Gastrocnemius medialis (tissue), 4 donors: ENCODE results near the gene NDUFA13. TPM values are rescaled to one million over a fixed set of nuclear protein-coding genes. Genes with fewer than 3 reads are reported as not detected.

ENCODE experiments used
- ATAC-seq, 2 donors: fragments of 150-250 bp; one replicate each; pipeline ENCODE4 v1.9.1; 2016
- DNase-seq, 2 donors: peaks; one replicate each; pipeline ENCODE4 v3.0.0-alpha.2; 2019
- H3K27ac ChIP-seq, 4 donors: fragments of 200-600 bp; sonication (generic); 1 replicate in 1 of 4; 2 replicates in 3 of 4; pipeline ENCODE4 v1.5.1; 2016 to 2018; ENCODE audit warnings: mild to moderate bottlenecking in 2 of 4, moderate library complexity in 1 of 4
- H3K27me3 ChIP-seq, 3 donors: fragments of 200-600 bp; sonication (generic) in 2 of 3; 1 replicate in 1 of 3; 2 replicates in 2 of 3; pipeline versions ENCODE4 v1.5.1 to v1.6.0; 2016 to 2019; ENCODE audit warnings: mild to moderate bottlenecking in 1 of 3, moderate library complexity in 1 of 3
- H3K36me3 ChIP-seq, 2 donors: fragments of 200-600 bp; sonication (generic) in 1 of 2; one replicate each; pipeline ENCODE4 v1.5.1; 2017 to 2018
- H3K4me1 ChIP-seq, 2 donors: fragments of 200-600 bp; sonication (generic) in 1 of 2; one replicate each; pipeline ENCODE4 v1.5.1; 2016 to 2017; ENCODE audit warnings: mild to moderate bottlenecking in 2 of 2
- H3K4me3 ChIP-seq, 4 donors: fragments of 200-600 bp; sonication (generic) in 3 of 4; 1 replicate in 1 of 4; 2 replicates in 3 of 4; pipeline ENCODE4 v1.5.1; 2016 to 2019; ENCODE audit warnings: mild to moderate bottlenecking in 2 of 4
- H3K9me3 ChIP-seq, 3 donors: fragments of 200-600 bp; sonication (generic) in 2 of 3; 1 replicate in 1 of 3; 2 replicates in 2 of 3; pipeline ENCODE4 v1.5.1; 2016 to 2019
- POLR2A ChIP-seq, 2 donors: fragments of 450-650 bp; IDR thresholded peaks; one replicate each; pipeline ENCODE4 v1.6.1; 2017; ENCODE audit warnings: antibody characterized with exemption in 2 of 2, mild to moderate bottlenecking in 2 of 2, moderate library complexity in 2 of 2
- in situ Hi-C, 4 donors: fragments of 200-750 bp; cut with MboI; loops; one replicate each; pipeline versions ENCODE4 v1.15.0 to v1.8.0; 2017; ENCODE audit warnings: low sequenced_read_pairs in 4 of 4
- intact Hi-C: fragments of 100-400 bp; cut with DNase I; formaldehyde crosslinking; loops from one replicate; pipeline ENCODE4 v1.15.1; 2023; ENCODE audit warnings: low total_unique reads
- total RNA-seq, 4 donors: library from RNA; depleted of rRNA; stranded (reverse); fragments of >200 nt; gene quantifications; one replicate each; pipeline versions ENCODE4 v1.1.0 to v1.2.3, GENCODE V29; 2016
- TF ChIP-seq, protein P1 (sequence below), 5 experiments: fragments of 450-650 bp in 3 of 5; fragments of 200-600 bp in 2 of 5; sonication (generic) in 2 of 5; IDR thresholded peaks in 4 of 5; conservative IDR thresholded peaks in 1 of 5; 1 replicate in 4 of 5; 2 replicates in 1 of 5; pipeline ENCODE4 v1.5.1; 2016 to 2019; ENCODE audit warnings: antibody characterized with exemption in 5 of 5, mild to moderate bottlenecking in 3 of 5, moderate library complexity in 3 of 5

The NDUFA13 gene
- total RNA-seq, 4 donors from 2014 or later = 41.8 to 201 (median 50.5) TPM

GRCh38 chr19:19532806-19533701, 17.0 kb downstream of the NDUFA13 start:
- TF ChIP-seq, protein P1, sequence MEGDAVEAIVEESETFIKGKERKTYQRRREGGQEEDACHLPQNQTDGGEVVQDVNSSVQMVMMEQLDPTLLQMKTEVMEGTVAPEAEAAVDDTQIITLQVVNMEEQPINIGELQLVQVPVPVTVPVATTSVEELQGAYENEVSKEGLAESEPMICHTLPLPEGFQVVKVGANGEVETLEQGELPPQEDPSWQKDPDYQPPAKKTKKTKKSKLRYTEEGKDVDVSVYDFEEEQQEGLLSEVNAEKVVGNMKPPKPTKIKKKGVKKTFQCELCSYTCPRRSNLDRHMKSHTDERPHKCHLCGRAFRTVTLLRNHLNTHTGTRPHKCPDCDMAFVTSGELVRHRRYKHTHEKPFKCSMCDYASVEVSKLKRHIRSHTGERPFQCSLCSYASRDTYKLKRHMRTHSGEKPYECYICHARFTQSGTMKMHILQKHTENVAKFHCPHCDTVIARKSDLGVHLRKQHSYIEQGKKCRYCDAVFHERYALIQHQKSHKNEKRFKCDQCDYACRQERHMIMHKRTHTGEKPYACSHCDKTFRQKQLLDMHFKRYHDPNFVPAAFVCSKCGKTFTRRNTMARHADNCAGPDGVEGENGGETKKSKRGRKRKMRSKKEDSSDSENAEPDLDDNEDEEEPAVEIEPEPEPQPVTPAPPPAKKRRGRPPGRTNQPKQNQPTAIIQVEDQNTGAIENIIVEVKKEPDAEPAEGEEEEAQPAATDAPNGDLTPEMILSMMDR (IDR thresholded peaks at IDR 0.05 in 4 of 5, conservative IDR thresholded peaks at IDR 0.05 in 1 of 5) = no peak
- TF ChIP-seq POLR2A (IDR thresholded peaks at IDR 0.05) = no peak
- Histone ChIP-seq H3K9me3 (no peaks in the 10 kb centered on the region), H3K4me1 (peaks cover 0 to 10% of the 10 kb centered on the region in 2 donors), H3K36me3 (peaks cover 0 to 3% of the 10 kb centered on the region in 2 donors), H3K4me3 (no peak overlapping the region), H3K27me3 (peaks cover 8 to 11% (median 10%) of the 10 kb centered on the region in 3 donors), H3K27ac (no peak overlapping the region)
- in situ Hi-C loops (loop anchor here (5.0 to 25.0 kb wide), 5 partner anchors 109 to 429 kb away; partner anchors contain the start of gene GMIP (in 2 of the 4)), intact Hi-C loops (loop anchor here (1.0 to 2.0 kb wide), 3 partner anchors 111 to 744 kb away; no protein-coding TSS in a partner anchor)
- ATAC-seq (no peak), DNase-seq (no peak)

- H3K4me3 ChIP-seq = no peak overlapping the region
- in situ Hi-C loops (loop anchor here (5.0 to 25.0 kb wide), 5 partner anchors 108 to 428 kb away; partner anchors contain the start of gene GMIP (in 2 of the 4)), intact Hi-C loops (loop anchor here (2.0 kb wide), 2 partner anchors 425 to 743 kb away; no protein-coding TSS in a partner anchor)
- H3K4me1 ChIP-seq = peaks cover 0 to 17% of the 10 kb centered on the region in 2 donors
- H3K27me3 ChIP-seq = peaks cover 16 to 19% (median 17%) of the 10 kb centered on the region in 3 donors
- DNase-seq (no peak), ATAC-seq (no peak)
- H3K36me3 ChIP-seq = no peaks in the 10 kb centered on the region
- H3K9me3 ChIP-seq = no peaks in the 10 kb centered on the region
- no peak overlapping the region for H3K27ac ChIP-seq
- TF ChIP-seq, protein P1 (IDR thresholded peaks at IDR 0.05 in 4 of 5, conservative IDR thresholded peaks at IDR 0.05 in 1 of 5) = no peak
- TF ChIP-seq POLR2A (IDR thresholded peaks at IDR 0.05) = no peak
Observed at GRCh38 chr19:19533841-19534240, 17.8 kb downstream of the NDUFA13 start.

DNA sequence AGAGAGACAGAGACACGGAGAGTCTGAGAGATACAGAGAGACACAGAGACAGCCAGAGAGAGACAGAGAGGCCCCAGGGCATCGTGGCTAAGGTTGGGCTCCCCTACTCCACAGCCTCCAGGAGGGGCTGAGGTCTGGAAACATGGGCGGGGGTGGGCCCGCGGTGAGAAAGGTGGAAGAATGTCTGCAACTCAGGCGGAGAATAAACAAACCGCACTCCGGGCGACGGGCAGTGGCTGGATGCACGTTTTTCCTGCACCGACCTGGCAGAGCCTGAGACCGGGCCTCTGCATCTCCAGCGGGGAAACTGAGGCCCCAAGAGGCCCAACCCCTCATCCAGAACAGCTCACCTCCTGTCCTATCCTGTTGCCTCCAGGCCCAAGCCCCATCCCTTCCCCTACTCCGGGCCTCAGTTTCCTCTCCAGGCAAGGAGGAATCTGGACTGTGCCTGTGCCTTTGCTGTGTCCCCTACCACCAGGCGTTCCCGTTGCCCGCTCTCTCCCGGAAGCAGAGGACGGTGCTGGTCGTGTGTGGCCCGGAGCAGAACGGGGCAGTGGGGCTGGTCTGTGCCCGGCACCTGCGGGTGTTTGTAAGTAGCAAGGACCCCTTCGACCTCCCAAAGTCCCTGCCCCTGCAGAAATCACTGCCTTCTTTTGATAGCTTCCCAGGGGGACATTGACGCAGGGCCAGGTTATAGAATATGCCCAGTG, 18.7 kb downstream of the NDUFA13 start:
- H3K36me3 ChIP-seq = no peaks in the 10 kb centered on the region
- no peaks in the 10 kb centered on the region for H3K9me3 ChIP-seq
- H3K27me3 ChIP-seq = peaks cover 21 to 26% (median 25%) of the 10 kb centered on the region in 3 donors
- in situ Hi-C loops = loop anchor here (5.0 to 25.0 kb wide), 5 partner anchors 108 to 428 kb away; partner anchors contain the start of gene GMIP (in 2 of the 4)
- no peak for TF ChIP-seq POLR2A (IDR thresholded peaks at IDR 0.05)
- TF ChIP-seq, protein P1 (IDR thresholded peaks at IDR 0.05 in 4 of 5, conservative IDR thresholded peaks at IDR 0.05 in 1 of 5) = no peak
- no peak overlapping the region for H3K4me3 ChIP-seq
- no peak overlapping the region for H3K27ac ChIP-seq
- intact Hi-C loops = no loop called here
- DNase-seq (no peak), ATAC-seq (no peak)
- H3K4me1 ChIP-seq = peaks cover 0 to 17% of the 10 kb centered on the region in 2 donors

DNA sequence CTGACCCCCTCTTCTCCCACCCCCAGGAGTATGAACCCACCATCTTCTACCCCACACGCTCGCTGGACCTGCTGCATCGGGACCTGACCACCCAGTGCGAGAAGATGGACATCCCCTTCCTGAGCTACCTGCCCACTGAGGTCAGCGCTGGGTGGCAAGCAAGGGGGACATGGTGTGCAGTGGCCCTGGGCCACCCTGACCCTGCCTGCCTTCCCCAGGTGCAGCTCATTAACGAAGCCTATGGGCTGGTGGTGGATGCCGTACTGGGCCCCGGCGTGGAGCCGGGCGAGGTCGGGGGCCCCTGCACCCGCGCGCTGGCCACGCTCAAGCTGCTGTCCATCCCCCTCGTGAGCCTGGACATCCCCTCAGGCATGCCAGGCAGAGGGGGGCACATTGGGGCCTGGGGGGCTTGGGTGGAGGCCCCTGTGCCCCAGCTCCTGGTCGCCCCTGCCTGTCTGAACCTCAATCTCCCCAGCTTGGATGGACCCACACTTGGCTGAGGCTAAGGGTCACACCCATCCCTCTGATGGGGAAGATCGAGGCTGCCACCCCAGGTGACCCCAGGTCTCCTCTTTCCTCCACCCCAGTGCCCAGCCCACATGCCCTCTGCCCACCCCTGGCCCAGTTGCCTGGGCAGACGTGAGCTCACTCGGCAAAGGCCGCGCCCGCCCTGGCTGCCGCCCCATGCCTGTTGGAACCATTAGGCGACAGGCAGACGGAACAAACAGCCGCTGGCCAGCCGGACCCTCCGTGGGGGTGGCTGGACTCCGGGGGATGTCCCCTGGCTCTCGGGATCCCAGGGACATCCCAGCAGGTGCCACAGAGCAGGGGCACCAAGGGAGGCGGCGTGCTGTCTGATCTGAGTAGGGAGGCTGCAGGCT, 19.5 kb downstream of the NDUFA13 start:
- Histone ChIP-seq H3K36me3 (no peaks in the 10 kb centered on the region), H3K27me3 (peaks cover 24 to 35% (median 34%) of the 10 kb centered on the region in 3 donors), H3K27ac (no peak overlapping the region), H3K4me1 (peaks cover 0 to 17% of the 10 kb centered on the region in 2 donors), H3K4me3 (no peak overlapping the region), H3K9me3 (no peaks in the 10 kb centered on the region)
- ATAC-seq (no peak), DNase-seq (no peak)
- TF ChIP-seq, protein P1 (IDR thresholded peaks at IDR 0.05 in 4 of 5, conservative IDR thresholded peaks at IDR 0.05 in 1 of 5) = no peak
- TF ChIP-seq POLR2A (IDR thresholded peaks at IDR 0.05) = no peak
- intact Hi-C loops = no loop called here
- in situ Hi-C loops = loop anchor here (10.0 to 25.0 kb wide), 4 partner anchors 109 to 427 kb away; partner anchors contain the start of gene GMIP (in 1 of the 4)
